Progenitor cell of endocrine pancreas (in vitro differentiated cells): ENCODE measurements around the gene DUSP5. TPM values are rescaled to one million over a fixed set of nuclear protein-coding genes. Genes with fewer than 3 reads are reported as not detected.

Experiments used
- DNase-seq: peaks from one replicate; pipeline ENCODE4 v3.0.0; 2021; ENCODE audit warnings: low spot score; ENCODE audit not compliant: unreplicated experiment
- H3K27ac Mint-ChIP-seq: 2 replicates; pipeline ENCODE4 v1.8.0; 2021; ENCODE audit warnings: mild to moderate bottlenecking, moderate library complexity, mixed read lengths
- H3K27me3 Mint-ChIP-seq: 2 replicates; pipeline ENCODE4 v1.8.0; 2021; ENCODE audit warnings: mixed read lengths
- H3K36me3 Mint-ChIP-seq: 2 replicates; pipeline ENCODE4 v1.8.0; 2022; ENCODE audit warnings: mixed read lengths; ENCODE audit not compliant: insufficient read depth
- H3K4me1 Mint-ChIP-seq: 2 replicates; pipeline ENCODE4 v1.8.0; 2021; ENCODE audit warnings: low read depth, mixed read lengths
- H3K4me3 Mint-ChIP-seq: 2 replicates; pipeline ENCODE4 v1.8.0; 2021; ENCODE audit warnings: low read depth, mild to moderate bottlenecking, moderate library complexity, mixed read lengths
- H3K9me3 Mint-ChIP-seq: 2 replicates; pipeline ENCODE4 v1.8.0; 2021; ENCODE audit warnings: low read depth, mixed read lengths
- total RNA-seq: library from RNA; stranded (reverse); gene quantifications from 2 replicates; pipeline ENCODE4 v1.2.1, GENCODE V29; 2021
- TF ChIP-seq, protein P1 (sequence below): fragments of 200-600 bp; sonication (generic); IDR thresholded peaks from one replicate; pipeline ENCODE4 v1.5.0; 2021; ENCODE audit warnings: antibody characterized with exemption, mild to moderate bottlenecking; ENCODE audit not compliant: unreplicated experiment

The DUSP5 gene
- total RNA-seq, 1 donor from 2014 or later, result 92.9 TPM

DNA sequence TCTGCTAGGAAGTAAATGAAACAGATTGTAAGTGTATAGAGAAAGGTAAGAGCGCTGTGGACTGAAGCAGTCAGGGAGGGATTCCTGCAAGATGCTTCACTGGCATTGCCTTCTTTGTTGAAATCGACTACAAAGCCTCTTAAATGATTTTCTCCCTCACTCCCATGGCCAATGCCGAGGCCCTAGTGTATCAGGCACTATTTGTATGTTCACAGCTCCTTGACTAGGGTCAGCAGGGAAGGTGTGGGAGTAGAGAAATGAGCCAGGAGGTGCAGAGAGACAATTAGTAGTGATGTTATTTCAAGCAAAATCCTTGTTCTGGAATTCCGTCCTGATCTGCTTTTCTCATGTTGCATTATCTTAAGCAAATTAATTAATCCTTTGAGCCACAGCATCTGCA is 22.9 kb upstream of the DUSP5 start:
- peaks cover 2% of the 10 kb centered on the region for H3K36me3 Mint-ChIP-seq
- TF ChIP-seq, protein P1, sequence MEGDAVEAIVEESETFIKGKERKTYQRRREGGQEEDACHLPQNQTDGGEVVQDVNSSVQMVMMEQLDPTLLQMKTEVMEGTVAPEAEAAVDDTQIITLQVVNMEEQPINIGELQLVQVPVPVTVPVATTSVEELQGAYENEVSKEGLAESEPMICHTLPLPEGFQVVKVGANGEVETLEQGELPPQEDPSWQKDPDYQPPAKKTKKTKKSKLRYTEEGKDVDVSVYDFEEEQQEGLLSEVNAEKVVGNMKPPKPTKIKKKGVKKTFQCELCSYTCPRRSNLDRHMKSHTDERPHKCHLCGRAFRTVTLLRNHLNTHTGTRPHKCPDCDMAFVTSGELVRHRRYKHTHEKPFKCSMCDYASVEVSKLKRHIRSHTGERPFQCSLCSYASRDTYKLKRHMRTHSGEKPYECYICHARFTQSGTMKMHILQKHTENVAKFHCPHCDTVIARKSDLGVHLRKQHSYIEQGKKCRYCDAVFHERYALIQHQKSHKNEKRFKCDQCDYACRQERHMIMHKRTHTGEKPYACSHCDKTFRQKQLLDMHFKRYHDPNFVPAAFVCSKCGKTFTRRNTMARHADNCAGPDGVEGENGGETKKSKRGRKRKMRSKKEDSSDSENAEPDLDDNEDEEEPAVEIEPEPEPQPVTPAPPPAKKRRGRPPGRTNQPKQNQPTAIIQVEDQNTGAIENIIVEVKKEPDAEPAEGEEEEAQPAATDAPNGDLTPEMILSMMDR, result no peak
- DNase-seq, result no peak
- H3K27me3 Mint-ChIP-seq, result no peaks in the 10 kb centered on the region
- H3K4me3 Mint-ChIP-seq, result no peak overlapping the region
- peaks cover 8% of the 10 kb centered on the region for H3K4me1 Mint-ChIP-seq
- peaks cover 4% of the 10 kb centered on the region for H3K9me3 Mint-ChIP-seq
- H3K27ac Mint-ChIP-seq, result peak overlapping the region; percentile 19

DNA sequence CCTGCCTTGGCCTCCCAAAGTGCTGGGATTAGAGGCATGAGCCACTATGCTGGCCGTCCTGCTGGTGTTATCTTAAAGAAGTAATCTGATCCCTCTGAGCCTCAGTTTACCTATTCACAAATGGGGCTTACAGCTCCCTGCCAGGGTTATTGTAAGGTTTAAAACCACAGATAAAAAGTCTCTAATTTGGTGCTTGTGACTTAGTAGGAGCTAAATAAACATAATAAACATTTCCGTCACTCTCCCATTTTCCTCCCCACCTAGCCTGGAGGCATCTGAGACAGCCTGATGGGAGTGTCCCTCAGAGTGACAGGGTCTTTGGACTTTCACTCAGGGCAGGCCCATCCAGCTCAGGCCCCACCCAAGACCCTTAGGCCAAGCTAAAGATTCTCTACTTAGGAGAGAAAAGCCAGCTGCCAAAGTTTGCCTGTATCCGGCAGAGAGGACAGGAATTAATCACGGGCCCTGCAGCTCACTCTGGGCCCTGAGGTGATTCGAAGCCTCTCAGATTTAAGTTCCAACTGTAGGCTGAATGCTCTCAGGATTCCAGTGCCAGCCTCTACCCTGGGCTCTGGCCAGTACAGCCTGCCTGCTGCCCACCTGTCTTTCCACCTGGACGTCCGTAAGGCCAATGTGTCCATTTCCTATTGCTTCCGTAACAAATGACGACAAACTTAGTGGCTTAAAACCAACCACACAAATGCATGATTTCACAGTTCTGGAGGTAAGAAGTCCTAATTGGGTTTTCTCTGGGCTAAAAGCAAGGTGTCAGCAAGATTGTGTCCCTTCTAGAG is 21.8 kb upstream of the DUSP5 start:
- Mint-ChIP-seq H3K27me3 (no peaks in the 10 kb centered on the region), H3K27ac (no peak overlapping the region), H3K4me3 (no peak overlapping the region), H3K9me3 (no peaks in the 10 kb centered on the region), H3K4me1 (peaks cover 8% of the 10 kb centered on the region), H3K36me3 (no peaks in the 10 kb centered on the region)
- TF ChIP-seq, protein P1, result no peak
- no peak for DNase-seq

DNA sequence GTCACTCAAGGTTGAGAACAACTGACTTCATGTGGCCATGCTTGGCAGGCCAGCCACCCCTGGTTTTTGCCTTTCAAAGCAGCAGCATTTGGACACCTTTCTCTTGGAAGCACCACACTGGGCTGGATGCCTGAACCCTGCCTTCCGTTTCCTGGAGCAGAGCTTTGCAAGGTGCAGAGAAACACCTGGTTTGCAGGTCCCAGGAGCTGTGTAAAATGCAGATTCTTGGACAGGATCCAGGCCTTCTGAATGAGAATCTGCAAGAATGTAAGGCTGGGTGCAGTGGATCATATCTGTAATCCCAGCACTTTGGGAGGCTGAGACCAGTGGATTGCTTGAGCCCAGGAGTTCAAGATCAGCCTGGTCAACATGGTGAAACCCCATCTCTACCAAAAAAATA is 18.0 kb upstream of the DUSP5 start:
- peaks cover 10% of the 10 kb centered on the region for H3K4me1 Mint-ChIP-seq
- no peaks in the 10 kb centered on the region for H3K27me3 Mint-ChIP-seq
- H3K36me3 Mint-ChIP-seq, result no peaks in the 10 kb centered on the region
- H3K9me3 Mint-ChIP-seq, result no peaks in the 10 kb centered on the region
- DNase-seq, result no peak
- H3K4me3 Mint-ChIP-seq, result no peak overlapping the region
- TF ChIP-seq, protein P1, result no peak
- no peak overlapping the region for H3K27ac Mint-ChIP-seq

DNA sequence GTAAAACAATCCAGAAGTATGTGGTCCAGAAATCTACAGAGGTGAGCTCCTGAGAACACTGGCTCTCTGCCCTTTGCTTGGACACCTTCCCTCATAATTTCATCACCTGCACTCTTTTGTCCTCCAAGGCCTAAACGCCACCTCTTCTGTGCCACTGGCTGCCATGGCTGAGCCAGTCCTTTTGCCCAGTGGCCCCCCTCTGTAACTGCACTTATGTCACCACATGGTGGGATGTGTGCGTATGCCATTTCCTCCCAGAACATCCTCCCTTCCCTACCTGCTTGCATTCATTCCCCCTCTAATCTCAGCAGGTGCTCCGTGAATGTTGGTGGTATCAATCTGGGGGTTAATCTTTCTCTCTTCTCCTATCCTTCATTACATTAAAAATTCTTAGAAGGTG is 17.3 kb upstream of the DUSP5 start:
- Mint-ChIP-seq H3K9me3 (no peaks in the 10 kb centered on the region), H3K36me3 (no peaks in the 10 kb centered on the region), H3K27me3 (no peaks in the 10 kb centered on the region), H3K4me1 (peaks cover 5% of the 10 kb centered on the region), H3K27ac (no peak overlapping the region), H3K4me3 (no peak overlapping the region)
- TF ChIP-seq, protein P1, result no peak
- no peak for DNase-seq

DNA sequence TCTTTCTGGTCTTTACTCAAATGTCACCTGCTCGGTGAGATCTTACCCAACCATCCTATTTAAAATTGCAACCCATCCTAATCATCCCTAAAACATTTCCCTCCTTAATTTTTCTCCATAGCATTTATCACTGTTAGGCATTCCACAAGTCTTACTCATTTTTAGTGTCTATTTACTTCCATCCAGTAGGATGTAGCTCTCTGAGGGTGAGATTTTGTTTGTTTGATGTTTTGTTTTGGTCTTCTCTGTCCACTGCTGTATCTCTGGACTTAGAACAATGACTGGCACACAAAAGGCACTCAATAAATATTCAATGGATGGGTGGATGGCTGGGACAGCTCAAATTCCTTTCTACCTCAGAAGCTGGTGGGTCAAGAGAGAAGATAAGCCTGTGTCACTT is 15.8 kb upstream of the DUSP5 start:
- DNase-seq, result no peak
- no peak overlapping the region for H3K27ac Mint-ChIP-seq
- no peaks in the 10 kb centered on the region for H3K9me3 Mint-ChIP-seq

More for the DNA sequence above, 15.8 kb upstream of the DUSP5 start:
- H3K4me1 Mint-ChIP-seq, result peaks cover 8% of the 10 kb centered on the region
- no peak overlapping the region for H3K4me3 Mint-ChIP-seq
- H3K27me3 Mint-ChIP-seq, result no peaks in the 10 kb centered on the region
- H3K36me3 Mint-ChIP-seq, result no peaks in the 10 kb centered on the region
- TF ChIP-seq, protein P1, result no peak
